Lower leg skin (tissue), 4 donors: ENCODE results near the gene ITPKC. TPM values are rescaled to one million over a fixed set of nuclear protein-coding genes. Genes with fewer than 3 reads are reported as not detected.
A peak's percentile ranks its signal among the peaks of the same experiment; 100 is the strongest.

Experiments used
- DNase-seq, 2 donors: peaks; one replicate each; pipeline ENCODE4 v3.0.0-alpha.2; 2019; ENCODE audit warnings: low spot score in 2 of 2
- H3K4me3 ChIP-seq: fragments of 200-600 bp; sonication (generic); 2 replicates; pipeline ENCODE4 v1.5.1; 2017; ENCODE audit warnings: mild to moderate bottlenecking, low read depth; ENCODE audit not compliant: poor library complexity, severe bottlenecking
- CTCF ChIP-seq, 3 donors: fragments of 450-650 bp; IDR thresholded peaks; one replicate each; pipeline ENCODE4 v1.5.1; 2016; ENCODE audit warnings: antibody characterized with exemption in 3 of 3, mild to moderate bottlenecking in 3 of 3, moderate library complexity in 2 of 3
- POLR2A ChIP-seq, 2 donors: fragments of 450-650 bp; IDR thresholded peaks; one replicate each; pipeline ENCODE4 v1.6.1; 2016 to 2017; ENCODE audit warnings: antibody characterized with exemption in 2 of 2, mild to moderate bottlenecking in 1 of 2, moderate library complexity in 1 of 2
- WGBS, 2 donors: methylation state at CpG; one replicate each; pipeline ENCODE4 v1.1.5; 2018; 5-methylcytosine and 5-hydroxymethylcytosine counted together
- intact Hi-C: fragments of 100-400 bp; cut with DNase I; formaldehyde crosslinking; loops from one replicate; pipeline ENCODE4 v1.15.0; 2023; ENCODE audit warnings: low total_unique reads
- total RNA-seq, 4 donors: library from RNA; depleted of rRNA; stranded (reverse); fragments of >200 nt; gene quantifications; one replicate each; pipeline ENCODE4 v1.1.0, GENCODE V29; 2016

The ITPKC gene
- total RNA-seq, 4 donors from 2014 or later: 83.1 to 104 (median 93.6) TPM

DNA sequence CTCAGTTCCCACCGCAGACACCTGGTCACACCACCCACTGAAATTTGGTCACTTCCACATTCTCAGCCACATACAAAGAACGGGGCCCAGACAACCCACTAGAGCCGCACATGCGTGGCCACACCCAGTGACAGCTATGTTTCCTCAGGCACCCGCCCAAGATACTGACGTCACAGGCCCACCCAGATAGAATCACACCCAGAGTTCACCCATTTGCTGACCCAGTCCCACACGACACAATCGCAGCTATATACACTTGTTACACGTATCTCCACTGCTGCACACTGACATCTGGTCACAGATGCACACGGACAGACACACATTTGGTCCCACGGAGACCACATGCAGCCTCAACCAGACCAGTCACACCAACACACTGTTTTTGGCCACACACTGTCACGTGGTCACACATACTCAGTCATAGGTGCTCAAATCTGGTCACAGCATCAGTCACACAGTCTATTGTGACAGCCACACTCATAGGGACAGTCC lies 29.3 kb upstream of the ITPKC start:
- WGBS, 2 donors: 42 to 44% methylated on average over 12 of the region's 12 CpGs
- TF ChIP-seq POLR2A (IDR thresholded peaks at IDR 0.05) (no peak), CTCF (IDR thresholded peaks at IDR 0.05) (no peak)
- intact Hi-C loops: no loop called here
- H3K4me3 ChIP-seq: no peak overlapping the region
- DNase-seq: peak; percentile 88 to 97

- intact Hi-C loops: no loop called here
- no peak overlapping the region for H3K4me3 ChIP-seq
- TF ChIP-seq POLR2A (IDR thresholded peaks at IDR 0.05): no peak
- no peak for TF ChIP-seq CTCF (IDR thresholded peaks at IDR 0.05)
- DNase-seq: no peak
- WGBS, 2 donors: 55 to 80% methylated on average over 1 of the region's 1 CpG
Observed at GRCh38 chr19:40688309-40688708, 28.6 kb upstream of the ITPKC start.

DNA sequence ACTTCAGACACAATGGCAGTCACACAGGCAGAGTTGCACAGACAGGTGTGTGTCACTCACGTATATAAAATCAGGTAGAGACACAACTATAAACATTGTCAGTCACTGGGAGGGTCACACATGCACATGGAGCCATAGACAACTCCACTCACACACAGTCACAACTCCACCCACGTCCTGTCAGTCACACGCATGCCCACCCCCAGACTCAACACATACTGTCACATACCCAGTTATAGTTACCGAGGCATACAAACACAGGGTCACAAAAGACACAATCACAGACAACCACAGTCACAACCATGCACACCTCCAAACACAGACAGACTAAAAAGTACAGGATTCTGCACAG lies 27.9 kb upstream of the ITPKC start:
- TF ChIP-seq CTCF (IDR thresholded peaks at IDR 0.05): no peak
- TF ChIP-seq POLR2A (IDR thresholded peaks at IDR 0.05): no peak
- no peak for DNase-seq
- intact Hi-C loops: no loop called here
- no peak overlapping the region for H3K4me3 ChIP-seq
- 51 to 56% methylated on average over 4 of the region's 4 CpGs for WGBS, 2 donors

GRCh38 chr19:40689339-40690049 lies 27.4 kb upstream of the ITPKC start:
- peak overlapping the region; percentile 64 for H3K4me3 ChIP-seq
- intact Hi-C loops: no loop called here
- WGBS, 2 donors: 36 to 39% methylated on average over 17 to 18 of the region's 18 CpGs
- no peak for TF ChIP-seq POLR2A (IDR thresholded peaks at IDR 0.05)
- no peak for TF ChIP-seq CTCF (IDR thresholded peaks at IDR 0.05)
- DNase-seq: no peak

DNA sequence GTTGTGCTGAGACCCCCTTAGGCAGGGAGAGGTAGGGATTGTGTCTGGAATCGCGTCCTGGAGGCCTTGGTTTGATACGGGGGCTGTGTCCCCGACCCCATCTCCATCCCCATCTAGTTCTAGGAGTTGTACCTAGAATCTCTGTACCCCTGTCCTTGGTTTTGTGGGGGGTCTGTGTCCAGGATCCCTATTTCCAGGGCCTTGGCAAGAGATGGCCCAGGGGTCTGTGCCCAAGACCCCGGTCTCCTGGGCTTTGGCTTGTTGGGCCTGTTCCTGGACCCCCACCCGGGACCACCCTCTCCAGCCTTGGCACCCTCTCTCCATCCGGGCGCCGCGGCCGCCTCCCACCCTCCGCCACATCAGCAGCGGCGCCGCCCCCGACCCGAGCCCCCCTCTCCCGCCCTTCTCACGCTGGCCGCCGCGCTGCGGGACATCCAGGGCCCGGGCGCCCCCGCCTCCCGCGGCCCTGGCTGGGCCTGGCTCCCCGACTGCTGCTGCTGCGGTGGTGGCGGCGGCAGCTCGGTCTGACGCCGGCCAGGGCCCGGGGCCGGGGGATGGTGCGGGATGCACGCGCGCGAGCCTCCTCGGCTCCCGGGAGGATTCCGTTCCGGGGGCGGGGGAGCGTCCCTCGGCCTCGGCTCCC lies 26.7 kb upstream of the ITPKC start, which contains the start of gene NUMBL:
NUMBL (minus strand) TSS at position 602 of the 643 bp plus-strand sequence; CDS start at position 434, 168 bp downstream.
- intact Hi-C loops: no loop called here
- no peak for DNase-seq
- TF ChIP-seq POLR2A (IDR thresholded peaks at IDR 0.05): no peak
- no peak for TF ChIP-seq CTCF (IDR thresholded peaks at IDR 0.05)

More for the DNA sequence above, 26.7 kb upstream of the ITPKC start, which contains the start of gene NUMBL:
- WGBS, 2 donors: 4 to 7% methylated on average over 28 to 31 of the region's 50 CpGs
- peak within 1 kb of the TSS; percentile 64 for H3K4me3 ChIP-seq
